ENCODE data around the gene PPM1L.

Gene PPM1L

DNA sequence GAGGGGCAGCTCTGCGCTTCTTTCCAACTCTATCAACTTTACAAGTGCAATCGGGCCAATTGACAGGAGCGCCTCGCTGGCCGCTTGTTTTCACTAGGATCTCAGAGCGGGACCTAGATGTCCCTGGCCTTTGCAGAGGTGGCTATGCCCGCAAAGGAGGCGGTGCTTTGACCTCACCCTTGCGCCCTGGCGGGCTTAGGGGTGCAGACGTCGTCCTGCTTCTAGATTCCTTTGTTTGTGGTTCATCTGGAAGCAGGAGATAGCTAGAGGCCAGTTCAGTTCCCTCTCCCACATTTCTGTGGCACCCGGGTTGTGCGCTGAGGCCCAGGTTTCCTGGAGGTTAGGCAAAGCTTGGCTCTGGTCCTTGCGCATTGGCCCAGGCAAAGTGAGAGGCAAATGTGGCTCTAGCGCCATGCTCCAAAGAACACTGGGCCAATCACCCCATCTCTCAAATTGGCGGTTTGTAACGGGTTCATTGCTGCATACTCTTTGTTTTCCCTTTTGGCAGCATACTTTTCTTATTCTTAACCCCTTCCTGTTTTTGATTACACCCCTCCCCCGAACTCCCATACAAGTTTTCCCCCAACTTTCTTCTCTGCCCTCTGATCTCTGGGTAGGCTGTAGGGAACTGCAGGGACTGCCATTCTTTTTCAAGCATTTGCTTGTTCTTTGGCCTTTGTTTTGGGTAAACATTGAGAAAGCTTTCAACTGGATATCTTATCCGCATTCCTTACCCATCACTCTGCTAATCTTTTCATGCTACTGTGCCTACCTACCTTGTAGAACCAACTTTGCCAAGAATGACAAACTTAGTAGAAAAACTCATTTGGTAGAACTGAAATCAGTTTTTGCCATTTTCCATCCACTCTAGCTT, 1.4 kb downstream of the PPM1L start:
- H3K9me3 ChIP-seq (replicated peaks in 1 of 11): no peaks in the 10 kb centered on the region; a peak in 1 of 22 replicates
- peaks cover 31 to 47% (median 39%) of the 10 kb centered on the region in 10 experiments for H3K4me1 ChIP-seq
- H3K27me3 ChIP-seq: no peaks in the 10 kb centered on the region
- H3K36me3 ChIP-seq: peaks cover 0 to 5% (median 0%) of the 10 kb centered on the region in 11 experiments; a peak in 2 of 22 replicates
- TF ChIP-seq Cebpa-rat (IDR thresholded peaks at IDR 0.05): no peak
- H3K4me3 ChIP-seq: peak overlapping the region; percentile 73 to 89 (median 83)
- H3K9ac ChIP-seq: peak overlapping the region; percentile 86 to 93 (median 91); a peak in 21 of 22 replicates
- peak overlapping the region in 9 of 11 experiments; percentile 12 to 97 (median 89); a peak in 17 of 22 replicates for H3K27ac ChIP-seq
- H4K20me1 ChIP-seq: peaks cover 0 to 16% (median 0%) of the 10 kb centered on the region in 11 experiments; a peak in 9 of 22 replicates
- H3K4me2 ChIP-seq: peak overlapping the region; percentile 89 to 99 (median 96)

DNA sequence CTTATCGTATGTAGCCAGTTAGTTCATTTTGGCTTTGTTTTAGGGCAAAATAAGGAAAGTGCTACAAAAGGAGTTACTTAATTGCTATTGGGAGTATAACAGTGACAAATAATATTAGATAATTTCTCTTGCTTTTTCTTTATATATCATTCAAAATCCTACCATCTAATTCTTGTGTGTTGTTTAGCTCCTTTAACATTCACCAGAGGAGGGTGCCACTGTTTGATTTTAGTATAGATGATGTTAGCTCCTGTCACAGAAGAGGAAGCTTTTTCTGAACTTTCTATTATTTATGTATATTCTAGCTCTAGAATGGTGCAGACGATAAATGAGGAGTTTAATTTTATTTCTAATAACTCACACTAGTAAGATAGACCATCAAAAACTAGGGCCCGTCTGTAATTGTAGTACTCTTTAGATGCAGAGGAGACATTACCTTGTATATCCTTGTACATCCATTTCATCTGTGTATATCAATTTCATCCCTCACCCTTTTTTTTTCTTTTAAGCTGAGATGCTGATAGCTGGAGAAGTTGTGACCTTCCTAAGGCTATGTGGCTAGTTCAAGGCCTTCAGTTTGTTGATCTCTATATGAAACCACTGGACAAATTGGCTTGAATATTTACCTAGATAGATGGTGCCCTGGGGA, 3.0 kb downstream of the PPM1L start:
- no peak for TF ChIP-seq Cebpa-rat (IDR thresholded peaks at IDR 0.05)
- H3K4me2 ChIP-seq: peak overlapping the region; percentile 37 to 99 (median 96); a peak in 19 of 22 replicates
- peaks cover 0 to 16% (median 0%) of the 10 kb centered on the region in 11 experiments; a peak in 8 of 22 replicates for H4K20me1 ChIP-seq
- H3K4me3 ChIP-seq: peak overlapping the region in 1 of 10 experiments; percentile 73; a peak in 1 of 20 replicates
- H3K9ac ChIP-seq: no peak overlapping the region
- peaks cover 0 to 5% (median 0%) of the 10 kb centered on the region in 11 experiments; a peak in 2 of 22 replicates for H3K36me3 ChIP-seq
- no peaks in the 10 kb centered on the region for H3K27me3 ChIP-seq
- peaks cover 23 to 39% (median 32%) of the 10 kb centered on the region in 10 experiments for H3K4me1 ChIP-seq
- no peak overlapping the region for H3K27ac ChIP-seq
- H3K9me3 ChIP-seq (replicated peaks in 1 of 11): no peaks in the 10 kb centered on the region; a peak in 1 of 22 replicates

GRCh38 chr3:160763073-160763472, 7.0 kb downstream of the PPM1L start:
- H3K27me3 ChIP-seq: no peaks in the 10 kb centered on the region
- no peak overlapping the region for H3K4me3 ChIP-seq
- no peak overlapping the region for H3K27ac ChIP-seq
- peaks cover 0 to 8% (median 0%) of the 10 kb centered on the region in 11 experiments; a peak in 4 of 22 replicates for H3K36me3 ChIP-seq
- H3K9me3 ChIP-seq (replicated peaks in 1 of 11): peaks cover 0 to 4% (median 0%) of the 10 kb centered on the region in 11 experiments; a peak in 1 of 22 replicates
- no peak for TF ChIP-seq Cebpa-rat (IDR thresholded peaks at IDR 0.05)
- no peak overlapping the region for H3K4me2 ChIP-seq
- H3K9ac ChIP-seq: no peak overlapping the region
- peaks cover 0 to 6% (median 0%) of the 10 kb centered on the region in 11 experiments; a peak in 2 of 22 replicates for H4K20me1 ChIP-seq
- peaks cover 8 to 21% (median 16%) of the 10 kb centered on the region in 10 experiments for H3K4me1 ChIP-seq

GRCh38 chr3:160765211-160765610, 9.2 kb downstream of the PPM1L start:
- H3K4me2 ChIP-seq: no peak overlapping the region

DNA sequence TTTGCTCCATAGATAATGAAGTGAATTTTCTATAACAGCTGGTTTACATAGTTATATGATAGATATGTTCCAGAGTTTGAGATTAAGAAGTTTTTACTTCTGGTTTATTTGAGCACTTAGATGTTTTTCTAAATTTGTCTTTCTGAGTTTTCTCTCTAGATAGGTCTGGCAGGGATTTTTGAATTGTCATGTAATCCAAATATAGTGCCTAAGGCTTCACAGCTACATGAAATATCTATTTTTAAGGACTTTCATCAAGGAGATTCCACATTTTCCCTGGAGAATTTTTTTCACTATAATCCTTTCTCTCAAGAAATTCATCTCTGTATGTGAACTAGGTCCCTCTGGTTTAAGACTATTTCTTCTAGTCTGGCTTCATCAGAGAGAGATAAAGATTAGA, 12.0 kb downstream of the PPM1L start:
- Histone ChIP-seq H3K27me3 (no peaks in the 10 kb centered on the region), H3K36me3 (peaks cover 0 to 9% (median 0%) of the 10 kb centered on the region in 11 experiments; a peak in 2 of 22 replicates), H4K20me1 (no peaks in the 10 kb centered on the region), H3K27ac (no peak overlapping the region), H3K4me2 (no peak overlapping the region), H3K4me3 (no peak overlapping the region), H3K9me3 (replicated peaks in 1 of 11) (0 out of 22 replicates have a peak, but pooled peaks cover 0 to 4% (median 0%) of the 10 kb centered on the region in 11 experiments), H3K9ac (no peak overlapping the region), H3K4me1 (peaks cover 0 to 2% (median 0%) of the 10 kb centered on the region in 10 experiments; a peak in 4 of 20 replicates)
- no peak for TF ChIP-seq Cebpa-rat (IDR thresholded peaks at IDR 0.05)

More at GRCh38 chr3:160765211-160765610, 9.2 kb downstream of the PPM1L start:
- Histone ChIP-seq H4K20me1 (peaks cover 0 to 6% (median 0%) of the 10 kb centered on the region in 11 experiments; a peak in 1 of 22 replicates), H3K9me3 (replicated peaks in 1 of 11) (peaks cover 0 to 4% (median 0%) of the 10 kb centered on the region in 11 experiments; a peak in 1 of 22 replicates), H3K4me1 (no peaks in the 10 kb centered on the region), H3K27ac (no peak overlapping the region), H3K36me3 (peaks cover 0 to 12% (median 0%) of the 10 kb centered on the region in 11 experiments; a peak in 4 of 22 replicates), H3K27me3 (no peaks in the 10 kb centered on the region), H3K4me3 (no peak overlapping the region), H3K9ac (no peak overlapping the region)
- TF ChIP-seq Cebpa-rat (IDR thresholded peaks at IDR 0.05): no peak

DNA sequence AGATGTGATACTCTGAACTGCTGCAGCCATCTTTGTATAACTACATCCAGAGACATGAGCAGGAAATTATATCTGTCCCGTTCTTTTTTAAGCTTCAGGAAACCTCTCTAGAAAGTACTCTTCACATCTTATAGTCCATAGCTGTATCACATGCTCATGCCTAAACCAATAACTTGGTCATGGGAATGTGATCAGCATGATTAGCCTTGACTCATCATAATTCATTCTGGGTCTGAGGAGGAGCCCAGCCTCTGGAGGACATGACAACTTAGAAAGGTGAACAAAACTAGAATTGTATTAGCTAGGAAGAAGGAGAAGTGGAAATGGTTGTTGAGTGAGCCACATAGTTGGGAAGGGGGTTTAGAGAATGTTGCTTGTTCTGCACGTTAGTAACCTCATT, 12.9 kb downstream of the PPM1L start:
- peaks cover 0 to 11% (median 1%) of the 10 kb centered on the region in 10 experiments; a peak in 7 of 20 replicates for H3K4me1 ChIP-seq
- H3K27me3 ChIP-seq: no peaks in the 10 kb centered on the region
- no peaks in the 10 kb centered on the region for H4K20me1 ChIP-seq
- TF ChIP-seq Cebpa-rat (IDR thresholded peaks at IDR 0.05): no peak
- H3K9ac ChIP-seq: no peak overlapping the region
- H3K4me3 ChIP-seq: no peak overlapping the region
- H3K36me3 ChIP-seq: peaks cover 0 to 9% (median 0%) of the 10 kb centered on the region in 11 experiments; a peak in 2 of 22 replicates
- H3K4me2 ChIP-seq: no peak overlapping the region
- no peak overlapping the region for H3K27ac ChIP-seq
- 0 out of 22 replicates have a peak, but pooled peaks cover 0 to 4% (median 0%) of the 10 kb centered on the region in 11 experiments for H3K9me3 ChIP-seq (replicated peaks in 1 of 11)

GRCh38 chr3:160771811-160772459, 15.9 kb downstream of the PPM1L start:
- no peak overlapping the region for H3K27ac ChIP-seq
- H4K20me1 ChIP-seq: no peaks in the 10 kb centered on the region
- no peak overlapping the region for H3K4me2 ChIP-seq
- peaks cover 0 to 6% (median 0%) of the 10 kb centered on the region in 11 experiments; a peak in 2 of 22 replicates for H3K36me3 ChIP-seq
- no peaks in the 10 kb centered on the region for H3K27me3 ChIP-seq
- H3K4me1 ChIP-seq: peaks cover 0 to 17% (median 2%) of the 10 kb centered on the region in 10 experiments; a peak in 7 of 20 replicates
- 0 out of 22 replicates have a peak, but pooled peaks cover 0 to under 1% (median 0%) of the 10 kb centered on the region in 11 experiments for H3K9me3 ChIP-seq (replicated peaks in 1 of 11)
- TF ChIP-seq Cebpa-rat (IDR thresholded peaks at IDR 0.05): no peak
- no peak overlapping the region for H3K4me3 ChIP-seq
- no peak overlapping the region for H3K9ac ChIP-seq

DNA sequence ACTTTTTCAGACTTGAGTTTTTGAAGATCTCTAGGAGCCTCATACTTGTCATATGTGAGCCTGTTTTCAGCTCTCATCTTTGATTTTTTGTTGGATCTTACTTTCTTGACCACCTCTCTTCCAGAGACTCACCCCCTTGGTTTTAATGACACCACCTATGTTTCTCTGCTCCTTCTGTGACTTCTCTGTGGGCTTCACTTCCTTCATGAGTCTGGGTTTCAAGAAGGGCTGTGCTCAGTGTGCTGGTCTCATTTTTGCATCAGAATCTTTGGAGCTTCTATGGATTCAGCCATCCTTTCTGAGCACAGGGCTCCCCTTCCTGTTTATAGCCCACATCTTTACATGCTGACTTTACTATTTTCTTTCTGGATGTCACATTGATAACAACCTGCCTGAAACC, 17.7 kb downstream of the PPM1L start:
- Histone ChIP-seq H3K4me3 (no peak overlapping the region), H4K20me1 (no peaks in the 10 kb centered on the region), H3K36me3 (0 out of 22 replicates have a peak, but pooled peaks cover 0 to 1% (median 0%) of the 10 kb centered on the region in 11 experiments), H3K4me1 (peaks cover 0 to 17% (median 2%) of the 10 kb centered on the region in 10 experiments; a peak in 7 of 20 replicates), H3K9ac (peak overlapping the region in 1 of 11 experiments; percentile 23; a peak in 1 of 22 replicates), H3K27me3 (no peaks in the 10 kb centered on the region), H3K4me2 (peak overlapping the region in 3 of 11 experiments; percentile 24 to 51 (median 45); a peak in 5 of 22 replicates), H3K27ac (no peak overlapping the region), H3K9me3 (replicated peaks in 1 of 11) (no peaks in the 10 kb centered on the region)
- TF ChIP-seq Cebpa-rat (IDR thresholded peaks at IDR 0.05): no peak
